ENCODE measurements around the gene ADAMTS17.

Gene ADAMTS17

GRCh38 chr15:100175406-100176114, 166.2 kb downstream of the ADAMTS17 start:
- in situ Hi-C loops (cut with HindIII; ENCODE audit: low sequenced_read_pairs), result no loop called here

DNA sequence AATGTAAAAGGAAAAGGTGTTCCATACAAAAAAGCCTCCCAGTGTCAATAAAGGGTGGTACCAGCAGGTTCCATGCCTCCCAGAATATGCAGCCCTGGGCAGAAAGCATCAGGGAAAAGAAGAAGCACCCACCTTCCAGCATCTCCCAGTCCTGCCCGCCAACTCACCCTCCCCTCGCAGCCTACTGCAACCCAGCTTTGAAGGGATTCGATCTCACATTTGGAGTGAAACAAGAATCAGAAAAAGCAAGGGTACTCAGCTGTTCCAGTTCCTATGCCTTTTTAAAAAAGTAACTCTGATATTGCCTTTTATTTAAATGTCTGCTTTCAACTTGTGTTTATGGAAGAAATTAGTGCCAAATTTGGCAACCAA, 166.9 kb downstream of the ADAMTS17 start:
- in situ Hi-C loops (cut with HindIII; ENCODE audit: low sequenced_read_pairs), result no loop called here

DNA sequence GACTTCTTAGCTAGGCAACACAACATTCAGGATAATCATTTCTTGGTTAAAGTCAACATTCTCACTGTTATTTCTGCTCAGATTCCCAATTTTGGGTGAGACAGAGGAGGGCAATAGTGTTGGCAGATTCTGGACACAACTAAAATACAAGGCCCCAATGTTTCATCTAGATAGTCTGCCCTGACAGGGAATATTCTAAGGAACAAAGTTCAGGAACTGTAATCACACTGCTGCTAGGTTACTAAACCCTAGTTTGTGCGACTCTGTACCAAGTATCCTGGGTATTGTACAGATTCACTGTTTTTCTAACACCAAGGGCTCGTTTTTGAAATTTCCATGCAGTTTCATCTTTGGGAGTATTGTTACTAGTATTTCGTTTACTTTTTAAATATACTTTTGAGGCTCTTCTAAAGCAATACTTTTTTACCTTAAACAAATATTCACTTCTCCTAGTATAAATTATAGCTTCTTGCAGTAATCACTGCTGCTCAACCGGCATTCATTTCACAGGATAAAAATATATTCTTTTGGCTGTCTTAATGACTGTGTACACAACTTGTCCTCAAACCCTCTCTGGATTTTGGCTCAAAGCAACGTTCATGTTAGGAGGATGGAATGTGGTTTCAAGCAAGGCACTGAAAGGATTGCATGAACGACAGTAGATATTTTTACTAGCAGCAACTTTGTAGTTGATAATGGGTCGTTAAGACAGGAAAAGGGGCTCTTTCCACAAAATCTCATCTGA, 167.4 kb downstream of the ADAMTS17 start:
- in situ Hi-C loops (cut with HindIII; ENCODE audit: low sequenced_read_pairs), result no loop called here

- in situ Hi-C loops (cut with HindIII; ENCODE audit: low sequenced_read_pairs), result no loop called here
Observed at GRCh38 chr15:100172356-100173024, 169.3 kb downstream of the ADAMTS17 start.

DNA sequence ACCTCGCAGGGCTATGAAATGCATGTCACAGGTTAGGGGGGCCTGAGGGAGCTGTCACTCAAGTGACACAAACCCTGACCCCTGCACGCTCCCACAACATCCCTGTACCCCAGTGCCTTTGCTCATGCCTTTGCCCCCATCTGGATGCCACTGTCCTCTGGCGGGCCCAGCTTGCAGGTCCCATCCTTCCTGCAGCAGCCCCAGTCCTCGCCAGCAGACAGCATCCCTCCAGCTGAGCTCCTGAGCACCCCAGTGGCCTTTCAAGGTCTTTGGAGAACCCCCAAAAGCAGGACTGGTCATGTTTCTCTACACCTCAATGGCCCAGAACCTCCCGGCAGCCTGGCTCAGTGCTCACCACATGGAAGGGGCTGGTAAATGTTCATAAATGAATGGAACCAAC, 170.4 kb downstream of the ADAMTS17 start:
- in situ Hi-C loops (cut with HindIII; ENCODE audit: low sequenced_read_pairs), result no loop called here

DNA sequence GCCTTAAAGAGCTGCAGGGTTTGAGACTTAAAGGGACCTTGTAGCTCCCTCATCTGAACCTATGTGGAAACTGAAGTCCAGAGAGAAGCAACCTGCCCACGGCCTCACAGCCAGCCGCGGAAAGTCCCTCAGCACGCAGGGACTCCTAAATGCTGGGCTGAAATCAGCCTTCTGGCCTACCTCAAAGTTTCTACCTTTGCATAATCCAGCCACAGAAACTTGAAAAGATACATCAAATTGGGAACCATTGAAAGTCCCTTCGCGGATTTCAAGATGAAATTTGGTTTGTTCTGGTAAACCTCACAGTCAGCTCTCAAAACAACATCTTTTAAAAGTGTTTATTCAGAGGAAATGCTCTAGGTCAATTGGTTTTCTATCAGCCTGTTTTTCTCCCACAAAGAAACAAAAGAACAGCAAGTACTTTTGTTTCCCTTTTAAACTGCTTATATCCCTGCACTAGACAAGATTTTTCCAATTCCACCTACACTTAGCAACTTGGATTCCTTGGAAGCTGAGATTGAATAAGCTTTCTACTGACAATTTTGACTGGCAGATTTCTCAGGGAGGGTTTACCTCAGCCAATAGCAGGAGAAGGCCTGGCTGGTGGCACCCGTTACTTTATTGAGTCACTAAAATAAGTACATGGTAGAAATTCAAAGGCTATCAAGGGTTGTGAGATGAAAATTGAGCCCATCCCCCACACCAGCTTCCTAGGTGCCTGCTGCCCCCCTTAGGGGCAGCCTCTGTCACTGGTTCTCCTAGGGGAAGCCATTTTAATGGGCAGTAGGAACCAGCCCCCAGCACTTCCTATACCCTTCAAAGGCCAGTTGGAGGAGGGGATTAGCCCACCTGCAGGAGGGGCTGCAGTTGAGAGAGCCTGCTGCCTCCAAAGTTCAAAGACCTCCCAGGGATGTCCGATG, 171.2 kb downstream of the ADAMTS17 start:
- in situ Hi-C loops (cut with HindIII; ENCODE audit: low sequenced_read_pairs), result no loop called here

GRCh38 chr15:100169615-100170290, 172.0 kb downstream of the ADAMTS17 start:
- in situ Hi-C loops (cut with HindIII; ENCODE audit: low sequenced_read_pairs), result no loop called here

DNA sequence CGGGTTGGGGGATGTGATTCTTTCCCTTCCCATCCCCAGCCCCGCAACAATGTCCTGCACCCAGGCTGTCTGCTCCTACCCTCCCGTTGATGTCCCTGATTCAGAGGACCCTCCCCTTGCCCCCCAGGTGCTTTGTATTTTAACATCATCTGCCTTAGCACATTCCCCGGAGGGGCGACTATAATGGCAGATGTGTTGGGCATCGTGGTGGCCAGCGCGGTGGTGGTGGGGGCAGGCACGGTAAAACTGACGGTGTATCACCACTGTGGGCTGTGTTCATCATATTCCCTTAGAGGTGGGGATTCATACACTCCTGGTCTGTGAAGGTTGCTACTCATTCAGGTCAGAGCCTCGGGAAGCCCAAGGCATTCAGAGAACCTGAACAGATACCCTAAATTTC, 173.0 kb downstream of the ADAMTS17 start:
- in situ Hi-C loops (cut with HindIII; ENCODE audit: low sequenced_read_pairs), result no loop called here

DNA sequence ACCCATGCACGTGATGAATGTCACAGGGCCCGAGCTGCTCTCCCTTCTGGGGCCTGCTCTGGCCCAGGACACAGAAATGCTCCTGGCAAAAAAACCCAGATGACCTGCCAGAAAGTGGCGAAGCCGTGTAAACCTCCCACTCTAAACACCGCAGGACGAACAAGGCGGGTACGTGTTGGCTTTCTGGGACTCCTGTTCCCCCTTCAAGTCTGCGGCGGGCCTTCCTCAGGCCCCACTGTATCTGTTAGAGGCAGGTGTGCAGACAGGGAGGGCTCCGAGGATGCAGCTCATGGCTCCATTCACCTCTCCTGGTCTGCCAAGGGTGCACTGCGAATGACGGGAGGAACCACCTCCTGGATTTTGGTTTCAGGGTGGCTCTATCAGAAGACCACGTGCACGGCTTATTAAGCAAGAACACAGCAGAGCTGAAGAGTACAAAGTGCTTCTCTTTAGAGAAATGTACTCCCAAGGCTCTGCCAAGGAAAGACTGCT, 173.8 kb downstream of the ADAMTS17 start:
- in situ Hi-C loops (cut with HindIII; ENCODE audit: low sequenced_read_pairs), result no loop called here

GRCh38 chr15:100166313-100166712, 175.5 kb downstream of the ADAMTS17 start:
- in situ Hi-C loops (cut with HindIII; ENCODE audit: low sequenced_read_pairs), result no loop called here

- in situ Hi-C loops (cut with HindIII; ENCODE audit: low sequenced_read_pairs), result no loop called here
Observed at GRCh38 chr15:100163961-100164360, 177.8 kb downstream of the ADAMTS17 start.

DNA sequence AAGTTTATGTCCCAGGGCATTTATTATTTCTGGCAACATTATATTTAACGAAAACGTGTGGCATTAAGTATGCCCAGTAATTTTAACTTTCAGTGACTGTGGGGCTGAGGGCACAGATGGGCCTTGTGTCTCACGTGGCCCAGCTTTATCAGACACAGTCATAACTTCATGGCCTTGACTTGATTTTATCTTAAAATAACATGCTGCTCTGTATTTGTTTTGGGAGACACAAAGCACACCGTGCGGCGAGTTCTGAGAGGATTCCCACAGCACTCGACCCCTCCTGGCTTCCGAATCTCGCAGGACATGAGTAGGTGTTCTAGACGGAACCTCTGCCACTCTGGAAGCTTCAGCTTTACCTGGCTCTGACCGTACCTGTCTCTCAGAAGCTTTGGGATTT, 180.8 kb downstream of the ADAMTS17 start:
- in situ Hi-C loops (cut with HindIII; ENCODE audit: low sequenced_read_pairs), result no loop called here

GRCh38 chr15:100159436-100159835, 182.3 kb downstream of the ADAMTS17 start:
- in situ Hi-C loops (cut with HindIII; ENCODE audit: low sequenced_read_pairs), result no loop called here

DNA sequence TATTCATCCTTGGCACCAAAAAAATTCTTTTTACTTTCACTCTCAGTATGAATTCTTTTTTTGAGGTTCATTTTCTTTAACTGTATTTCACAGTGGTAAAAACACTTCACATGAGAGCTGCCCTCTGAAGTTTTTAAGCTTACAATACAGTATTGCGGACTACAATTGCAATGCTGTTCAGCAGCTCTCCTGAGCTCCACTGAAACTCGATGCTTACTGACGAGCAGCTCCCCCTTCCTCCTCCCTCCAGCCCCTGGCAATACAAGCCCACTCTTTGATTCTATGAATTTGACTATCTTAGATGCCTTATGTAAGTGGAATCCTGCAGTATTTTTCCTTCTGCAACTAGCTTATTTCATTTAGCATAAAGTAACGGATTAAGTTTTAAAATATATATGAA, 183.4 kb downstream of the ADAMTS17 start:
- in situ Hi-C loops (cut with HindIII; ENCODE audit: low sequenced_read_pairs), result no loop called here

- in situ Hi-C loops (cut with HindIII; ENCODE audit: low sequenced_read_pairs), result no loop called here
Observed at GRCh38 chr15:100156201-100156600, 185.6 kb downstream of the ADAMTS17 start.

GRCh38 chr15:100154338-100154737, 187.4 kb downstream of the ADAMTS17 start:
- in situ Hi-C loops (cut with HindIII; ENCODE audit: low sequenced_read_pairs), result no loop called here

- in situ Hi-C loops (cut with HindIII; ENCODE audit: low sequenced_read_pairs), result no loop called here
Observed at GRCh38 chr15:100152463-100152862, 189.3 kb downstream of the ADAMTS17 start.

DNA sequence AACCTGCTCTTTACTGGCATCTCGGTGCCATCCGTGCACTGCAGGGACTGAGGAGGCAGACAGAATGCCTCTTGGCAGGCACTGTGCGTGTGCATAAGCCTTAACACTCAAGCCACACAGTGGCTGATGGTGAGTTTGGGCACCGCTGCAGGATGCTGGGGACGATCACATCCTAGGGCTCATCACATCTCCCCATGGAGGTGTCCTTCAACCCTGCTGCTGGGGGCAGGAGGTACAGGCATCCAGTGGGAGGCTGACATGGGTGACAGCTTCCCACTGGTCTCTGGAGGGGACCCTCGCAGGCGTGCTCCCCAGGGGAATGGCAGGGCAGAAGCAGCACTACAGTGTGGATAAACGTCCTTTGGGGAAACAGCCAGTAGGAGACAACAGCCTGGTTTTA, 190.9 kb downstream of the ADAMTS17 start:
- in situ Hi-C loops (cut with HindIII; ENCODE audit: low sequenced_read_pairs), result no loop called here

GRCh38 chr15:100147828-100148227, 193.9 kb downstream of the ADAMTS17 start:
- in situ Hi-C loops (cut with HindIII; ENCODE audit: low sequenced_read_pairs), result no loop called here

- in situ Hi-C loops (cut with HindIII; ENCODE audit: low sequenced_read_pairs), result no loop called here
Observed at GRCh38 chr15:100143378-100143777, 198.4 kb downstream of the ADAMTS17 start.
